ENCODE measurements around the gene SIDT2. TPM values are rescaled to one million over a fixed set of nuclear protein-coding genes. Genes with fewer than 3 reads are reported as not detected.

SIDT2 gene
- total and polyA plus RNA-seq, 2 of the 8 experiments (the other 6 are each of a cell fraction or from before 2014, with no cell fraction given), result 18.5 to 21.1 TPM

- H4K8ac ChIP-seq (ENCODE audit: extremely low read depth, insufficient read depth, low read length), result no peak overlapping the region
- CTCF ChIA-PET (ENCODE audit: partially characterized antibody), result interaction anchor here (0.6 to 14.0 kb wide), 8 partner anchors 10 to 398 kb away, joined by 3 to 359 read pairs (median 16); partner anchors contain the start of genes PCSK7, RNF214 and TAGLN
- DNase-seq (ENCODE audit: low read depth in 1 of 2, low spot score in 2 of 2), result no peak
- TF ChIP-seq SP1 (IDR thresholded peaks at IDR 0.05; ENCODE audit: low read depth, low read length) (no peak), KDM5A (IDR thresholded peaks at IDR 0.05; ENCODE audit: low read length) (no peak), RBBP5 (IDR thresholded peaks at IDR 0.05; ENCODE audit: borderline replicate concordance, low read depth, low read length) (no peak), RNF2 (IDR thresholded peaks at IDR 0.05; ENCODE audit: borderline replicate concordance, low read depth, low read length, missing control alignments, poor library complexity, severe bottlenecking) (no peak), ASH2L (IDR thresholded peaks at IDR 0.05; ENCODE audit: low read length) (no peak), RXRA (IDR thresholded peaks at IDR 0.05; ENCODE audit: insufficient read depth, low read depth, low read length) (no peak), FOSL1 (IDR thresholded peaks at IDR 0.05; ENCODE audit: insufficient read depth, low read depth, low read length) (no peak), BACH1 (IDR thresholded peaks at IDR 0.05; ENCODE audit: low read length) (no peak), SP4 (IDR thresholded peaks at IDR 0.05; ENCODE audit: low read length) (no peak), PHF8 (conservative IDR thresholded peaks at IDR 0.05; ENCODE audit: low read depth, low read length) (no peak), KDM4A (IDR thresholded peaks at IDR 0.05; ENCODE audit: low read depth, low read length, severe bottlenecking) (no peak), POLR2AphosphoS5 (IDR thresholded peaks at IDR 0.05; ENCODE audit: low read depth, low read length) (no peak), EZH2 (IDR thresholded peaks at IDR 0.05; ENCODE audit: low read depth, low read length, severe bottlenecking) (no peak)
These were observed 4.0 kb downstream of the SIDT2 start for GRCh38 chr11:117182551-117182935.

More at GRCh38 chr11:117182551-117182935, 4.0 kb downstream of the SIDT2 start:
- Histone ChIP-seq H3K36me3 (ENCODE audit: control insufficient read depth in 2 of 4, insufficient read depth in 4 of 4, low read length in 3 of 4) (peaks cover 0 to 4% (median 2%) of the 10 kb centered on the region in 4 experiments; a peak in 1 of 8 replicates), H3K23ac (ENCODE audit: insufficient read length) (no peak overlapping the region), H3K4ac (replicated peaks; ENCODE audit: insufficient read length, low read depth, low read length) (no peak overlapping the region), H2BK20ac (ENCODE audit: low read length) (no peak overlapping the region), H2BK120ac (replicated peaks; ENCODE audit: low read depth, low read length) (no peak overlapping the region), H3K23me2 (ENCODE audit: low read depth, low read length) (peaks cover 11% of the 10 kb centered on the region), H4K91ac (replicated peaks; ENCODE audit: insufficient read length, low read length) (no peak overlapping the region), H3K9me3 (ENCODE audit: insufficient read depth in 2 of 2, low read depth in 1 of 2, low read length in 1 of 2) (no peaks in the 10 kb centered on the region), H2BK15ac (ENCODE audit: low read length) (no peak overlapping the region), H4K20me1 (replicated peaks in 1 of 2; ENCODE audit: control insufficient read depth in 1 of 2, insufficient read depth in 2 of 2, low read length in 2 of 2) (peaks cover 0 to 4% of the 10 kb centered on the region in 2 experiments), H4K5ac (ENCODE audit: insufficient read length, low read depth, low read length) (no peak overlapping the region), H3K14ac (ENCODE audit: insufficient read length) (no peak overlapping the region), H2AFZ (ENCODE audit: low read length) (no peak overlapping the region), H3K27ac (ENCODE audit: low read depth, low read length) (no peak overlapping the region), H3K4me1 (replicated peaks in 1 of 4; ENCODE audit: control insufficient read depth in 3 of 4, insufficient read depth in 4 of 4, low read length in 3 of 4) (peaks cover 6 to 16% (median 12%) of the 10 kb centered on the region in 4 experiments), H2BK5ac (ENCODE audit: low read depth, low read length) (no peak overlapping the region; the same call in 1 of the 2 replicates), H2AK5ac (ENCODE audit: low read depth, low read length) (no peak overlapping the region), H3K4me2 (ENCODE audit: insufficient read depth in 1 of 2, low read depth in 2 of 2, low read length in 2 of 2) (no peak overlapping the region), H3K79me2 (ENCODE audit: control insufficient read depth in 1 of 2, insufficient read depth in 2 of 2, low read length in 2 of 2) (no peaks in the 10 kb centered on the region), H3K79me1 (ENCODE audit: low read depth, low read length) (no peaks in the 10 kb centered on the region), H2BK12ac (ENCODE audit: low read depth, low read length) (no peak overlapping the region), H3K56ac (replicated peaks; ENCODE audit: insufficient read length, low read depth, low read length) (no peak overlapping the region), H3K4me3 (ENCODE audit: extremely low read depth in 1 of 4, insufficient read depth in 2 of 4, low read depth in 3 of 4, low read length in 4 of 4) (no peak overlapping the region), H3K18ac (ENCODE audit: extremely low read depth, low read length) (no peak overlapping the region), H3K27me3 (replicated peaks in 1 of 4; ENCODE audit: control insufficient read depth in 3 of 4, extremely low read depth in 1 of 4, insufficient read depth in 3 of 4, low read length in 3 of 4) (no peaks in the 10 kb centered on the region), H3K9ac (replicated peaks in 1 of 4; ENCODE audit: extremely low read depth in 1 of 4, low read depth in 3 of 4, low read length in 3 of 4) (0 out of 7 replicates have a peak overlapping the region, but pooled peaks of 1 of the 4 experiments have one; percentile 2)
- 91% methylated on average over 10 of the region's 10 CpGs; no CpG with 5 or more reads in 1 of the 2 experiments for WGBS, 2 experiments (ENCODE audit: extremely low coverage in 1 of 2, insufficient coverage in 1 of 2, insufficient read length in 1 of 2, insufficient replicate concordance in 2 of 2, low coverage in 1 of 2, low lambda C conversion rate in 2 of 2, missing lambda C conversion rate in 1 of 2)
- FAIRE-seq, result no peak
- POLR2A ChIA-PET (ENCODE audit: partially characterized antibody), result interaction anchor here (0.9 to 12.6 kb wide), 7 partner anchors 9 to 47 kb away, joined by 3 to 153 read pairs (median 12); partner anchors contain the start of genes PAFAH1B2, PCSK7 and TAGLN

All from H1 (cell line).